HG02938 (cell line): ENCODE data around the gene SNAPC3.
"Not testable (repeated sequence)": the region's sequence is repeated elsewhere in the genome, so short reads cannot be mapped to it uniquely, and the experiment has no call there.

Source experiments
- ATAC-seq: cut with Tn5 transposase; IDR thresholded peaks from one replicate; pipeline ENCODE4 v1.9.1; 2021; ENCODE audit warnings: mild to moderate bottlenecking, moderate library complexity; ENCODE audit not compliant: unreplicated experiment

SNAPC3 gene

DNA sequence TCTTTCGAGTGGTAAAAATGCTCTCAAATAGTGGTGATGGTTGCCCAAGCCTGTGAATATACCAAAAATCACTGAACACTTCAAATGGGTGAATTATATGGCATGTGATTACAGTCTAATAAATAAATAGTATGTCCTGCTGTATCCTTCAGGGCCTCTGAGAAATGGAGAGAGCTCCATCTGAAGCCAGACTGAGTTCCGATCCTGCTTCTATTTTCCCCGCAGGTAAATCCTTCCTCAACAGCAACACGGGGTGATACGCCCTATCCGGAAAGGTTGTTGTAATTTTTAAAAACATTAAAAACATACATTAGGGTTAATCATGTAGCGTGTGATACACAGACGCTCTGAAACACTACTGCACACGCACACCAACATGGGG is 695 bp upstream of the SNAPC3 start:
- no peak for ATAC-seq

- no peak for ATAC-seq
These were observed 732 bp downstream of the SNAPC3 start for GRCh38 chr9:15423231-15423985.

DNA sequence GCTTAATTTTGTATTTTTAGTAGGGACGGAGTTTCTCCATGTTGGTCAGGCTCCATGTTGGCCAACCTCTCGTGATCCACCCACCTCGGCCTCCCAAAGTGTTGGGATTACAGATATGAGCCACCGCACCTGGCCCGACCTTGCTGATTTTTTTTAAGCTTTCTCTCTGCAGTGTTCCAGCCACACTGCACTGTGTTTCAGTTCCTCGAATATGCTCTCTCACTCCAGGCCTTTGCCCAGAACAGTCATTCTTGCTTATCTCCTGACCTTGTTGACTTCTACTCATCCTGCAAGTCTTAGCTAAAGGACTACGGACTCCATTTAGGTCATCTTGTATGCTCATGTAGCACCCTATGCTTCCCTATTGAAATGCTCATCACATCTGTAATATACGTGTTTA is 3.3 kb downstream of the SNAPC3 start:
- peak; percentile 38 for ATAC-seq

DNA sequence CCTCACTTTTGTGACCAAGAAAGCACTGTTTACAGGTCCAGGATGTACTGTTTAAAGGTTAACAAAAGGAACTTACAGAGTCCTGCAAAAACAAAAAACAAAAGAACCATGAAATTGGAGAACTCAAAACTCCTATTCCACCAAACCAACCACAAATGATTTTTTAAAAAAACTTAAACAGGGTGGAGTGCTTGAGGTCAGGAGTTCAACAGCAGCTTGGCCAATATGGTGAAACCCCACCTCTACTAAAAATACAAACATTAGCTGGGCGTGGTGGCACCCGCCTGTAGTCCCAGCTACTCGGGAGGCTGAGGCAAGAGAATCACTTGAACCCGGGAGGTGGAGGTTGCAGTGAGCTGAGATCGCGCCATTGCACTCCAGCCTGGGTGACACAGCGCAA is 5.0 kb downstream of the SNAPC3 start:
- ATAC-seq: not testable (repeated sequence)

GRCh38 chr9:15430920-15431844 is 8.5 kb downstream of the SNAPC3 start:
- ATAC-seq: no peak

GRCh38 chr9:15433191-15433590 is 10.5 kb downstream of the SNAPC3 start:
- ATAC-seq: no peak

DNA sequence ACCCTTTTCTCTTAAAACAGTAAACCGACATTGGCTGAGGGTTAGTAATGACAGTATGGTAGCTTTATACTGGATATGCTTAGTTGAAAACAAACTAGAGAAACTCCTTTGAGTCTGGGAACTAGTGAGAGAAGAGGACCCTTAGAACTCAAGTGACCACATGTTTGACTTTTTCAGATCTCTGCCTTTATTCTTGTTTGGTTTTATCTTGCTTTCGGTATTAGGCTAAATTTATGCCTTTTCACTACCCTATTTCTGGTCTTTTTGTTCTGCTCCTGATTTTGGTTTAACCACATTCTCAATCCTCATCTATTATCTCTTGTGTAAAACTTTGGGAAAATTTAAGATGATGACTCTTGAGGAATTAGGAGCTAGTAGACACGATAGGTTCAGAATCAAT is 11.0 kb downstream of the SNAPC3 start:
- ATAC-seq: peak; percentile 71

DNA sequence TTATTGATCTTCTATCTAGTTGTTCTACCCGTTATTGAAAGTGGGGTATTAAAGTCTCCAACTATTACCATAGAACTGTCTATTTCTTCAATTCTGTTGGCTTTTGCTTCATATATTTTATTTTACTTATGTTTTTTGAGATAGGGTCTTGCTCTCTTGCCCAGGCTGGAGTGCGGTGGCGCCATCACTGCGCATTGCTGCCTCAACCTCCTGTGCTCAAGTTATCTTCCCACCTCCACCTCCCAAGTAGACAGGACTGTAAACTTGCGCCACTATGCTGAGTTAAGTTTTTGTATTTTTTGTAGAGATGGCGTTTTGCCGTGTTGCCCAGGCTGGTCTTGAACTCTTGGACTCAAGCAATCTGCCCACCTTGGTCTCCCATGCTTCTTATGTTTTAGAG is 16.2 kb downstream of the SNAPC3 start:
- ATAC-seq: no peak

DNA sequence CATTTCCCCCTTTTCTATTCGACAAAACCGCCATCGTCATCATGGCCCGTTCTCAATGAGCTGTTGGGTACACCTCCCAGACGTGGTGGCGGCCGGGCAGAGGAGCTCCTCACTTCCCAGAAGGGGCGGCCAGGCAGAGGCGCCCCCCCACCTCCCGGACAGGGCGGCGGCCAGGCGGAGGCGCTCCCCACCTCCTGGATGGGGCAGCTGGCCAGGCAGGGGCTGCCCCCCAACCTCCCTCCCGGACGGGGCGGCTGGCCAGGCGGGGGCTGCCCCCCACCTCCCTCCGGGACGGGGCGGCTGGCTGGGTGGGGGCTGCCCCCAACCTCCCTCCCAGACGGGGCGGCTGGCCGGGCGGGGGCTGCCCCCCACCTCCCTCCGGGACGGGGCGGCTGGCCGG is 19.2 kb downstream of the SNAPC3 start:
- not testable (repeated sequence) for ATAC-seq

GRCh38 chr9:15442264-15442663 is 19.6 kb downstream of the SNAPC3 start:
- ATAC-seq: not testable (repeated sequence)

GRCh38 chr9:15444141-15444540 is 21.5 kb downstream of the SNAPC3 start:
- ATAC-seq: no peak

DNA sequence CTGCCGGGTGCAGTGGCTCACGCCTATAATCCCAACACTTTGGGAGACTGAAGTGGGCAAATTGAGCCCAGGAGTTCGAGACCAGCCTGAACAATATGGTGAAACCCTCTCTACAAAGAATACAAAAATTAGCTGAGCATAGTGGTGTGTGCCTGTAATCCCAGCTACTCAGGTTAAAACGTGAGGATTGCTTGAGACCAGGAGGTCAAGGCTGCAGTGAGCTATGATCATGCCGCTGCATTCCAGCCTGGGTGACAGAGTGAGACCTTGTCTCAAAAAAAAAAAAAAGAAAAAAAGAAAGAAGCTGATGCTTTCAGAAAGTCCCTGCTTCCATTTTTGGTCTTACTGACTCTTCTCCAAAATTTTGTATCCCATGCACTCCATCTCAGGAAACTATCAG is 31.3 kb downstream of the SNAPC3 start:
- ATAC-seq: no peak

DNA sequence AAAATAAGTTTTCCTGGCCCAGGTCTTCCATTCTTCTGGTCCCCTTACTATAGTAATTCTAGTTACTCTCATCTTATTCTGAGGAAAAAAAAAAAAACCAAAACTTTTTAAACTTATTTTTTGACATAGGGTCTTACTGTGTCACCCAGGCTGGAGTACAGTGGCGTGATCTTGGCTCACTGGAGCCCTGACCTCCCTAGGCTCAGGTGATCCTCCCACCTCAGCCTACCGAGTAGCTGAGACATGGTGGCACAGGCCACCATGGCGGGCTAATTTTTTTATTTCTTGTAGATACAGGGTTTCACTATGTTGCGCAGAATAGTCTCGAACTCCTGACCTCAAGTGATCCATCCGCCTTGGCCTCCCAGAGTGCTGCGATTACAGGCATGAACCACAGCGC is 38.4 kb downstream of the SNAPC3 start:
- ATAC-seq: no peak

- no peak for ATAC-seq
These were observed 38.9 kb downstream of the SNAPC3 start for GRCh38 chr9:15461601-15462000.

GRCh38 chr9:15468145-15468544 is 45.5 kb downstream of the SNAPC3 start:
- ATAC-seq: no peak

GRCh38 chr9:15469406-15469805 is 46.7 kb downstream of the SNAPC3 start:
- no peak for ATAC-seq

- no peak for ATAC-seq
These were observed 47.2 kb downstream of the SNAPC3 start for GRCh38 chr9:15469862-15470261.

GRCh38 chr9:15475923-15476536 is 53.4 kb downstream of the SNAPC3 start:
- ATAC-seq: no peak

DNA sequence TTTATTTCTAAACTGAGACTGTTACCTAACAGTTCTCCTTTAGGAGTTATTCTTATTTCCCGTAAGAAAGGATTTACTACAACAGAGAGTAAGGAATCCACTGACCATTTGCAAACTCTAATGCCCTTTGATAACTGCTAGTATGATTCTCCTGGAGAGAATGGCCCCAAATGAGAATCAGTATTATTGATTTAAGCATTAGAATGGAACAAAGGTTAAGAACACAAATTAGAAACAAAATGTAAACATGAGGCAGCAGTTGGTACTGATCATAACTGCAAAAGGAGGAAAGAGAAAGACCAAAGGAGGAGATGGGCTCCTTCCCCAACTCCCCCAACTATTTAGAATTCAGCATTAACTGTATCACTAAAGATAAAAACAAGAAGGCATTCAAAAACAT is 57.4 kb downstream of the SNAPC3 start:
- no peak for ATAC-seq

DNA sequence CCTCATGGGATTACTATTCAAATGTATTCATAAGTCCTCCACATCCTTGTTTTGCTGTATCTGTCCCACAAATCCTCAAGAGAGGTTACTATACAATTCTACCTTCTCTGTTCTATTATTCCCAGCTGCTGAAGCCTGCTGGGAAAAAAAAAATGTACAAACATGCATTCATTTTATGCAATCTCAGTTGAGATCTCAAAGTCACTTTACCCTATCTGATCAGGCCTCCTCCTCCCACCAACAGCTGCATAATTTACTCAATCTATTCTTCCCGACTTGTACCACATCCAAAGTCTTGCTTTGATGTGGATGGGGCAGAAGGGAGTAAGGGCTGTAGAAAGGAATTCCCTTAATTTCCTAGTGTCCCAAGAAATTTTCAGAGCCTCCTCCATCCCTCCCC is 59.5 kb downstream of the SNAPC3 start:
- ATAC-seq: no peak

DNA sequence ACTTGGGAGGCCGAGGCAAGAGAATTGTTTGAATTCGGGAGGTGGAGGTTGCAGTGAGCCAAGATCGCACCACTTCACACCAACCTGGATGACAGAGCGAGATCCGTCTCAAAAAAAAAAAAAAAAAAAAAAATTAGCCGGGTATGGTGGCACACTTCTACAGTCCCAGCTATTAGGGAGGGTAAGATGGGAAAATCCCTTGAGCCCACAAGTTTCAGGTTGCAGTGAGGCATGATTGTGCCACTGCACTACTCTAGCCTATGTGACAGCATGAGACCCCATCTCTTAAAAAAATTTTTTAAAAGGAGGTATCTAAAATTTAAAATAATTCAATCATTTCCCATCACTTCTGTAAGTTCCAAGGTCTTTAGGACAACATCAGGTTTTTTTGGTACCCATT is 62.1 kb downstream of the SNAPC3 start:
- ATAC-seq: no peak
